NK-92 (cell line): Measurements from ENCODE around the gene UBE4A.

Source experiments
- DNase-seq: peaks from one replicate; lab custom pipeline; 2025; ENCODE audit not compliant: unreplicated experiment; lab: John Stamatoyannopoulos, UW

The UBE4A gene

GRCh38 chr11:118437208-118438125, 78.1 kb downstream of the UBE4A start:
- DNase-seq = no peak

- DNase-seq = no peak
Measured at GRCh38 chr11:118438314-118438931, 79.0 kb downstream of the UBE4A start.

GRCh38 chr11:118439646-118440045, 80.2 kb downstream of the UBE4A start:
- no peak for DNase-seq

GRCh38 chr11:118441770-118442275, 82.4 kb downstream of the UBE4A start:
- DNase-seq = no peak

- no peak for DNase-seq
Measured at GRCh38 chr11:118442301-118442700, 82.9 kb downstream of the UBE4A start.

GRCh38 chr11:118442908-118443589, 83.6 kb downstream of the UBE4A start:
- DNase-seq = no peak

- DNase-seq = no peak
Measured at GRCh38 chr11:118443590-118444218, 84.3 kb downstream of the UBE4A start.

- DNase-seq = no peak
Measured at GRCh38 chr11:118447423-118447822, 88.0 kb downstream of the UBE4A start.

GRCh38 chr11:118448294-118448693, 88.9 kb downstream of the UBE4A start:
- DNase-seq = no peak
